ENCODE measurements around the gene GRAMD2A. TPM values are rescaled to one million over a fixed set of nuclear protein-coding genes. Genes with fewer than 3 reads are reported as not detected.

GRAMD2A gene
- total and polyA plus RNA-seq, 2 experiments from 2014 or later, result 0.70 to 2.8 TPM

- TF ChIP-seq REST (IDR thresholded peaks at IDR 0.05; ENCODE audit: unreplicated experiment) (no peak), JUNB (IDR thresholded peaks at IDR 0.05; ENCODE audit: unreplicated experiment) (no peak), EZH2 (IDR thresholded peaks at IDR 0.05; ENCODE audit: low read depth, unreplicated experiment) (no peak), NANOG (IDR thresholded peaks at IDR 0.05; ENCODE audit: borderline replicate concordance) (no peak), EZH2phosphoT487 (IDR thresholded peaks at IDR 0.05; ENCODE audit: unreplicated experiment) (no peak), ZNF114 (CRISPR knock-in tag; IDR thresholded peaks at IDR 0.05) (no peak), ETS1 (IDR thresholded peaks at IDR 0.05) (no peak), ZNF331 (CRISPR knock-in tag; IDR thresholded peaks at IDR 0.05; ENCODE audit: low read depth) (no peak)
Measured at GRCh38 chr15:72112116-72112515, 85.5 kb downstream of the GRAMD2A start (continued).

- no peaks in the 10 kb centered on the region for H3K4me1 ChIP-seq (ENCODE audit: insufficient read depth)
- H3K27ac ChIP-seq (ENCODE audit: low read depth), result no peak overlapping the region
- 0 out of 2 replicates have a peak, but pooled peaks cover 11% of the 10 kb centered on the region for H4K20me1 ChIP-seq (replicated peaks; ENCODE audit: insufficient read depth)
- no peaks in the 10 kb centered on the region for H3K9me2 ChIP-seq (ENCODE audit: insufficient read depth)
- no peak overlapping the region for H3K27ac Mint-ChIP-seq
- DNase-seq (ENCODE audit: low spot score) (no peak), ATAC-seq (no peak)
- H3K27me3 ChIP-seq (ENCODE audit: insufficient read depth), result no peaks in the 10 kb centered on the region
- no peaks in the 10 kb centered on the region for H3K9me3 Mint-ChIP-seq
- no peaks in the 10 kb centered on the region for H3K36me3 Mint-ChIP-seq (ENCODE audit: low read depth)
- peaks cover 62% of the 10 kb centered on the region for H3K79me2 ChIP-seq (replicated peaks; ENCODE audit: insufficient read depth)
- H3K4me2 ChIP-seq, result no peak overlapping the region
- no peaks in the 10 kb centered on the region; the same call in 2 of the 3 replicates for H3K4me1 Mint-ChIP-seq
- H3K4me3 ChIP-seq, result no peak overlapping the region
- H2AFZ ChIP-seq, result no peak overlapping the region
- no peaks in the 10 kb centered on the region for H3F3A ChIP-seq (replicated peaks; ENCODE audit: low read depth)
- H3K36me3 ChIP-seq (ENCODE audit: insufficient read depth), result no peaks in the 10 kb centered on the region
- H3K27me3 Mint-ChIP-seq (ENCODE audit: insufficient read depth, low read depth, poor library complexity), result peaks cover 2% of the 10 kb centered on the region
- no peak overlapping the region for H3K4me3 Mint-ChIP-seq
- TF ChIP-seq EZH2 (IDR thresholded peaks at IDR 0.05; ENCODE audit: low read depth, unreplicated experiment), result no peak
- no peak for TF ChIP-seq NANOG (IDR thresholded peaks at IDR 0.05; ENCODE audit: borderline replicate concordance)
- TF ChIP-seq CTCF (conservative IDR thresholded peaks at IDR 0.05; ENCODE audit: low read depth in 2 of 2), result no peak
- TF ChIP-seq JUNB (IDR thresholded peaks at IDR 0.05; ENCODE audit: unreplicated experiment), result no peak
- TF ChIP-seq REST (IDR thresholded peaks at IDR 0.05; ENCODE audit: unreplicated experiment), result no peak
Measured at GRCh38 chr15:72110355-72110754, 87.2 kb downstream of the GRAMD2A start.

Measured in GM23338 (cell line).